Limb (tissue), 2 donors: ENCODE data around the gene PLCL2.
"Not testable (repeated sequence)": the region's sequence is repeated elsewhere in the genome, so short reads cannot be mapped to it uniquely, and the experiment has no call there.

Experiments used
- DNase-seq, 2 donors: peaks; one replicate each; pipeline ENCODE4 v3.0.0-alpha.2; 2016; ENCODE audit errors: extremely low spot score in 2 of 2

PLCL2 gene

DNA sequence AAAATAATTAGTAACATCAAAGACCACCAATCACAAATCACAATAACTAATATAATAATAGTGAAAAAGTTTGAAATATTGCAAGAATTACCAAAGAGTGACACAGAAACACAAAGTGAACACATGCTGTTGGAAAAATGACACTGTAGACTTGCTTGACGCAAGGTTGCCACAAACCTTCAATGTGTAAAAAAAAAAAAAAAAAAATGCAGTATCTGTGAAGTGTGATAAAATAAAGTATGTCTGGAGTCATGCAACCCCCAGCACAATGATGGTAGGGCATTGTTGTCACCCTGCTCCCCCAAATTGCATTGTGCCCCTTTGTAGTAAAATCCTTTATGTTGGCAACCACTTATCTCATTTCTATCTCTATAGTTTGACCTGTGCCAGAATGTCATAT lies 190.6 kb downstream of the PLCL2 start:
- DNase-seq, result no peak

DNA sequence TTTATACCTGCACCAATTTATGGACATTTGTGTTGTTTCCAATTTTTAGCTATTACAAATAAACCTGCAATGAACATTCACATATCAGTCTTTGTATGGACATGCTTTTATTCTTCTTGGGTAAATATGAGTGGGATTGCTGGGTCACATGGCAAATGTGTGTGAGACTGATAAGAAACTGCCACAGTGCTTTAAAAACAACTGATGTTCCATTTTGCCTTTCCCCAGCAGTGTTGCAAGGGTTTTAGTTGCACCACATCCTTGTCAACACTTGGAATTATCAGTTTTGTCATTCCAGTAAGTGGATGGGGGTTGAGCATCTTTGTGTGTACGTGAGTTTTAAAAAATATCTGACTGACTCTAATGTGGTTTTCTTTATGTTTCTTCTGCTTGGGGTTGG lies 191.2 kb downstream of the PLCL2 start:
- no peak for DNase-seq

- no peak for DNase-seq
These were observed 192.3 kb downstream of the PLCL2 start for GRCh38 chr3:17076940-17077605.

DNA sequence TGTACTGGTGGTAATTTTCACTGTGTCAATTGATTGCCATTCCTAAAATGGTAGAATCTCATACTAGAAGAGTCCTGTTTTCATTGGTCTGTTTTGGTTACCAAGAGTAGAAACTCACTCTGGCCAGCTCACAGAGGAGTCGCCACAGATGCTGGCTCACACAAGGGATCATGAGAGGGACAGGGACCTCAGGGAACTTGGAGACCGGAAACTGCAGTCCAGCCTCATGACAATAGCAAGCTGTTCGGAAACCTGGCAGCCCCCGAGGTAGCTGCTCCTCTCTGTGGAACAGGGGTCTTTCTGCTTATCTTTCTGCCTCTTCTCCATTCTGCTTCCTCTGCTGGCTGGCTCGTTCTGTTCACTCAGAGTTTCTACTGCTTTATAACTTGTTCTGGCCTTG lies 192.9 kb downstream of the PLCL2 start:
- DNase-seq, result no peak

GRCh38 chr3:17078926-17079465 lies 194.2 kb downstream of the PLCL2 start:
- DNase-seq, result no peak

DNA sequence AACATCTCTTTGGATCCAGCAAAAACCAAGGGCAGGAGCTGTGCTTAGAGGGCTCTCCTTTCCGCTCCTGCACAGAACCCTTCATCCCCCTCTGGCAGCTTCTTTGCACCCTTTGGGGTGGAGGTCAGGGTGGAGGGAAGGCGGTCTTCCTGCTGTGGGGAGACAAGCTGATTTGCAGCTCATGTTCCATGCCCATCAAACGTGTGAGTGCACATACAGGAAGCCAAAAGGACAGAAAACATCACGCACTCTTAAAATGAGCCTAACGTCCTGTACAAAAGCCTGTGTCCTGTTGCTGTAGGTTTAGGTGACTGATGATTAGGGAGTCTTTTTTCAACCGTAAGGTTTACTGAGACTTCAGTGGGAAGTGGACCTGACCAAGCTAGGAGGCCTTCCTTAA lies 195.2 kb downstream of the PLCL2 start:
- DNase-seq, result no peak

GRCh38 chr3:17081520-17081919 lies 196.8 kb downstream of the PLCL2 start:
- no peak for DNase-seq

GRCh38 chr3:17087509-17087908 lies 202.8 kb downstream of the PLCL2 start:
- no peak for DNase-seq

DNA sequence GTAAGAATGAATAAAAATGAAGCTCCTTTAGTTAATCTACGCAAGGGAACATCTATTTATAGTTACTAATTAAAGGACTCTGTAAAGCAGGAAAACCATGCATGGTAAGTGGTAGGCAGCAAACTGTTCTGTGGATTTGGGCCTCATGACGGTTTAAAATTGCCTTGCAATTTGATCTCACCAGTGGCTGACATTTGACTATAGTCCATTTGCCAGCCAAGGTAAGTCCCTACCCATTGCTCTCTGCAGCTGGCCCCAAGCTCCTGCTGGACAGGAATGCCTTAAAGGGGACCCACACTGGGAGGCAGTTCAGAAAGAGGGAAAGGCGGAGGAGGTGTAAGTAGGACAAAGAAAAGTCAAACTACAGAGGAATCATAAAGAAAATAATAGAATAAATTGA lies 203.3 kb downstream of the PLCL2 start:
- no peak for DNase-seq

DNA sequence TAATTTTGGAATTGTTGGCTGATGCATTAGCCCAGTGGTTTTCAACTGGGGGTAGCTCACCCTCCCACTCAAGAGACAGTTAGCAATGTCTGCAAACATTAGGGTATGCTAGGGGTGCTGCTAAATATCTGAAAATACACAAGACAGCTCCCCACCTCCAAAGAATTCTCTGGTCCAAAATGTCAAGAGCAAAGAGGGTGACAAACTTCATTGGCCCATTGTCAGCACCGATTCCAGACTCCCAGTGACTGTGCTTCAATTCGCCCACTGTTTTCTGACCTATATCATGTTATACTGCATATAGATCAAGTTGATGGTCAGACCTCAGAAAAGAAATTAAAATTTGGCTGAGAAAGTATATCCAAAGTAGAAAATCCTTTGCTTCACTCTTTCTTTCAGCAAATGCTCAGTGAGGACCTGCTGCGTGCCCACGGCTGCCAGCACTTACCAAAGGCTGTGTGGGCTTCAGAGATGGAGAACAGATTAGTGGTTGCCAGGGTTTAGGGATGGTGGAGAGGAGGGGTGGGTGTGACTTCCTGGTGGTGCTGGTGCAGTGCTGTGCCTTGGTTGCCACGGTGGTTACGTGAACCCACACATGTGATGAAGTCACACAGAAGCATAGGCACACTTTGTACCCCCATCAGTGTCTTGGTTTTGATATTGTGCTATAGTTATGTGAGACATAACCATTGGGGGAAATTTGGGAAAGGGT lies 204.0 kb downstream of the PLCL2 start:
- no peak for DNase-seq

GRCh38 chr3:17089314-17089700 lies 204.6 kb downstream of the PLCL2 start:
- no peak for DNase-seq

DNA sequence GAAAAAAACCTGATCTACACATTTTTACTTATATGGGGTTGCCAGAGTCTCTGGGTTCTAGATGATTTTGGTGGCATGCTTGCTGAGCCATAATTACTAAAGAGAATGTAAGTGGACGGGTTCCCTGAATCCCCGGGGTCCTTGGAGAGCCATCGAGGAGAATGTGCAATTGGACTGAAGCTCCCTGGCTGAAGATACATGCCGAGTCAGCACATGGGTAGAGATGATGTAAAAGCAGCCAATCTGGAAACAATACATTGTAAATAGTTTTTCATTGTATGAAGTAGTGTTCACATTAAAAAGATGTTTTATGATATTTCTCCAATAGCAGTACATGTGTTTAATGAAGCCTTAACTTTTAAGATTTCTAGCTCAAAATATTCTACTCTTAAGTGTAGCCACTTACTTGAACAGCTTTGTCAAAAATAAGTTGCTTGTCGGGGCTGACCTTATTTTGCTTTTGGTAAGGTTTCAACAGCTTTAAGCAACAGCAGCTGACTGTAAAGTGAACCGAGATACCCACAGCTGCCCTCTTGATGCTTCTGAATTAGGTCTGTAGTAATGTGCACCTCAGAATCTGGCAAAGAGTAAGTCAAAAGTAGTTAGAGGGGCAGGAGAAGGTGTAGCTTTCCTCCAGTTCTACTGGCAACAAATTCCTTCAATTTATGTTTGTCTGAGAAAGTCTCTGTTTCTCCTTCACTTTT lies 205.7 kb downstream of the PLCL2 start:
- DNase-seq, result no peak

- no peak for DNase-seq
These were observed 207.3 kb downstream of the PLCL2 start for GRCh38 chr3:17091910-17092582.

DNA sequence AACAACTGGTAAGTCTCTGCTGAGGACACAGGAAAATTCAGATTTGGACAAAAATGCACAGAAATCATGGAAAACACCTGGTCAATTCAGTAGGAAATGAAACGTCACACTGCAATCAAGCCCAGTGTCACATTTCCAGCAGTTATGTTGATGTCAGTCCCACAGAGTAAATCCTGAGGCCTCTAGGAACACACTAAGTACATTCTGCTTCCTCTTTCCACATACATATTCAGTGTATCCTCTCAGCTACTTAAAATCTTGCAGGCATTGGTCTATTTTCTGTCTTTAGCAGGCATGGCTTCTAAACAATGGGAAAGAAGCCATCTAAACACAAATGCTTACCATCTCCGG lies 207.8 kb downstream of the PLCL2 start:
- DNase-seq, result no peak

- DNase-seq, result no peak
These were observed 209.8 kb downstream of the PLCL2 start for GRCh38 chr3:17094551-17094950.

- no peak for DNase-seq
These were observed 218.8 kb downstream of the PLCL2 start for GRCh38 chr3:17103579-17103978.

- DNase-seq, result not testable (repeated sequence)
These were observed 222.0 kb downstream of the PLCL2 start for GRCh38 chr3:17106801-17107200.

- no peak for DNase-seq
These were observed 226.1 kb downstream of the PLCL2 start for GRCh38 chr3:17110660-17111396.

DNA sequence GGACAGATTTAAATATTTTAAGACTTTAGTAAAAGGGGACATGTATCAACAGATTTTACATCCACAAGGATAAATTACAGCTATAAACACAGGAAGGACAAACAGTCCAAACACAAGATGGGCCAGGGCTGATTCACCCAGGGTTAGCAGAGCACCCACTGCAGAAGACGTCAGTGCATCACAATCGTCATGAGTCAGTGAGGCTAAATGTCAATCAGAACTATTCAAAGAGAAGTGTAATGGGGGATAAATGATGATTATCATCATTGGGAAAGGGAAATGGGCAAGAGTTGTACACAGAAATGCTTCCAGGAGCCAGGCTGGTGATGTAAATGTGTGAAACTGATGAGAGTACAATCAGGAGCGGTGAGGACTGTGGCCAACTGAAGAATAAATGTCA lies 226.8 kb downstream of the PLCL2 start:
- DNase-seq, result no peak

DNA sequence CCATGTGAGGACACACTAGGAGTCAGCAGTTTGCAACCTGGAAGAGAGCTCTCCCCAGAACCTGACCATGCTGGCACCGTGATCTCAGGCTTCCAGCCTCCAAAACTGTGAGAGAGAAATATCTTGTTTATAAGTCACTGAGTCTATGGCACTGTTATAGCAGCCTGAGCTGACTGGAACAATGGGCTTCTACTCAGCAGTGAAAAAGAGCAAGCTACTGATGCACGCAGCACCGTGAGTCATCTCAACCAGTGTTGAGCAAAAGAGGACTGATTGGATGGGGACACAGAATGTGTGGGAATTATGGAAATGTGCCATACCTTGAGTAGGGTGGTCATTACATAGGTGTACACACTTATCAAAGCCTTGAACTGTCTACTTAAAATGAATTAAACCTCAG lies 230.4 kb downstream of the PLCL2 start:
- no peak for DNase-seq

DNA sequence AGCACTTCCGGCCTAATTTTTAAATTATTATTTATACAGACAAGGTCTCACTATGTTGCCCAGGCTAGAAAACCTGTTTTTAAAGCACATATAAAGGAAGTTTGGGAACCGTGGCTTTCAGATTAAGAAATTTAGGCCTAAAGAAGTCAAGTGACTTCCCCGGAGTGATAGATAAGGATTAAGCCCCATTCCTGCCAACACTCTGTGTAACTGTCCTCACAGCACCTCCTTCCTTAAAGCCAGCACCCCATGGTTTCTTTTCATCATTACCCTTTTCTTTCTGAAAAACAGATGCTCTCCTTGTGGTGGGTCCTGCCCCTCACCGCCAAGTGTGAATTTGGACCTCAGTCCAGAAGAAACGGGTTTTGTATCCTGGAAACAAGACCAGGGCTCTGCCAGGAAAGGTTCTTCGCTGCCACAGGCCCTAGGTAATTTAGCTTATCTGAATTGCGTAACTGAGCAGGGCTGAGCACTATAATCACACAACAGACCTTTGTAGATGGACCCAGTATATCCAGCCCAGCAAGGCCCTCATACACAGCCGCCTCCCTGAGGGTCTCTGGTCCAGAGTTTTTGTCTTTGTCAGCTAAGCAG lies 231.3 kb downstream of the PLCL2 start:
- no peak for DNase-seq
